Activated CD4-positive, alpha-beta T cell treated with anti-CD3 and anti-CD28 coated beads, Interleukin-10, Interleukin-2, amounts not matched to agents 100 ng/mL and 50 ng/mL, durations not matched to agents 16 hours and 8 hours (primary cell): ENCODE data around the gene RPSA.

ENCODE experiments used
- DNase-seq: peaks from one replicate; pipeline ENCODE4 v3.0.0-alpha.2; 2020

Gene RPSA

GRCh38 chr3:39460677-39461076, 54.2 kb downstream of the RPSA start:
- DNase-seq = no peak
